ENCODE measurements around the gene KAT14.
"Not testable (repeated sequence)": the region's sequence is repeated elsewhere in the genome, so short reads cannot be mapped to it uniquely, and the experiment has no call there.

Gene KAT14

DNA sequence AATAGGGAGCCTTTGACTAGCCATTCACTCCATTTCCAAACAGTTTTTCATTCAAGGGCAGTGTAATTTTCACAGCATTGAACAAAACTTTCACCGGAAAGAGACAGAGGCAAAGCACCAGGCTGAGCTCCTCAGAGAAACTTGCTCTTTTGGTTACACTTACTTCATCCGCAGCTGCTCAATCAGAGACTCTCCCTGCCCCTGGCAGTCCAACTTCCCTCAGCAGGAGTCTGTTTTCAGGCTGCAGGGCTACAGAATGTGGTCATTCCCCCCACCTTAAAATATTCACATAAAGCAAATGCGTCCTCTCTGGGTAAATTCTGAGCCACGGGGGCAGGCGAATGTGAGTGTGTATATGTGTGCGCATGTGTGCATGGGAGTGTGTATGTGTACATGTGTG, 80.6 kb downstream of the KAT14 start:
- no peak for DNase-seq (ENCODE audit: low spot score)

DNA sequence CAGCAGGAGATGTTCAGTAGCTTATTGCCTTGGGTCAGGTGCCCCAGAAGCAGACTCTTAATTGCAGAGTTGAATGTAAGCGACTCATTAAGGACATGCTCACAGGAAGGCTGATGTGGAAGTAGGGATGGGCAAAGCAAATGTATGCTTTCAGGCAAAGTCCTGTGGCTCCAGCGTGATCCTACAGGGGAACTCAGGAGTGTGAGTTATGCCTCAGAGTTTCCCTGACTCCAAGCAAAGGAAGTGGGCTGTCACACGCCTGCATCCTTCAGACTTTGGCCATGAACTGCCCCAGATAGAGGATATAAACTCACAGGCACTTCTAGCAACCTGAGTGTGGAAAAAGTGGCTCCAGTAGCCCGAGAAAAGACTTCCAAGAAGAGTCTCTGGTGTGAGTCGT, 85.7 kb downstream of the KAT14 start:
- DNase-seq (ENCODE audit: low spot score): no peak

DNA sequence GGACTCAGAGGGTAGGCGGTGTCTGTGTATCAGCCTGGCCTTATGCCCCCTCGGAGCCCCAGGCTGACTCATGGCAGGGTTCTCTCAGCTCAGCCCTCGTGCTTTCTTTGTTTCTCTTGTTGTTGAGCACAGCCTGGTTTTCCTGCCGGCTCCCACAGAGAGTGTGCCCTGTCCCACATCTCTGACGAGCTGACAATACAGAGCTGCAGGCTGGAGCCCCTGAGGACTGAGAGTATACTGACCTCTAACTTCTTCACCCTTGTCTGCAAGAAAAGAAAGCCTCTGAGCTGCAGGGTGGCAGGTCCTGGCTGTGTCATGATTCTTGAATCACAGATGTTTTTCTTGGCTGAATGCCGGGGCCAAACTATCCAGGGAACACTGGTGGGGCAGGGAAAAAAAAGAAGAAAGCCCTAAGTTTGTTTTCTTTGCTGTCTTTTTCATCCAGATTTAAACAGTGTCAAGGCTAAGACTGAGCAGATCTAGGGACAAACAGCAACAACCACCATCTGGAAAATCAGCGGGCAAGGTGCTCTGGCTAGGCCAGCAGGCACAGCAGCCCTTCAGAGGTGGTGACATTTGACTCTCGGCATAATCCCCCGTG, 87.4 kb downstream of the KAT14 start:
- DNase-seq (ENCODE audit: low spot score): peak; percentile 64

DNA sequence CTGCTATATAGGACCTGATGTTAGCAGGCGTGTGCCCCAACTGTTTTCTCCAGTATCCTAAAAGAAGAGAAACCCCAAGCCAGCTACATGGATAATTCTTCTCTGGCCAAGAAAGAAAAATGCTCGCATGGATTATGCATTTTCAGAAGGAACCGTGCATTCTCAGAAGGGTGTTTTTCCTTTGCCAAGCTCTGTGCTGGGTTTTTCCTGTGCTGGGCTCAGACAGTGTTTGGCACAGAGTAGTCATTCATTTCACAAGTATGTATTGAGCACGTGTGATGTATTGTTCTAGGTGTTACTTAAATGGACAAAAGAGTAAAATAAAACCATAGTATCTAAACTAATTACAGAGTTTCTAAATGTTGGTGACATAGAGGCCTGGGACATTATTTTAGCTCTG, 88.0 kb downstream of the KAT14 start:
- DNase-seq (ENCODE audit: low spot score): peak; percentile 5

DNA sequence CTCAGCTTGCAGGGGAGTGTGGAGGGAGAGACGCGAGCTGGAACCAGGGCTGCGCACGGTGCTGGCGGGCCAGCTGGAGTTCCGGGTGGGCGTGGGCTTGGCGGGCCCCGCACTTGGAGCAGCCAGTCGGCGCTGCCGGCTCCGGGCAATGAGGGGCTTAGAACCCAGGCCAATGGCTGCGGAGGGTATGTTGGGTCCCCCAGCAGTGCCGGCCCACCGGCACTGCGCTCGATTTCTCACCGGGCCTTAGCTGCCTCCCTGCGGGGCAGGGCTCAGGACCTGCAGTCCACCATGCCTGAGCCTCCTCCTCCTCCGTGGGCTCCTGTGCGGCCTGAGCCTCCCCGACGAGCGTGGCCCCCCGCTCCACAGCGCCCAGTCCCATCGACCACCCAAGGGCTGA, 89.1 kb downstream of the KAT14 start:
- not testable (repeated sequence) for DNase-seq (ENCODE audit: low spot score)

- DNase-seq (ENCODE audit: low spot score): no peak
Measured at GRCh38 chr20:18233408-18233943, 95.8 kb downstream of the KAT14 start.

Measured in globus pallidus (tissue), 1 donor.